GM04504 (cell line): Measurements from ENCODE around the gene SPHK1.

Source experiments
- DNase-seq: peaks from one replicate; pipeline ENCODE4 v3.0.0-alpha.2; 2012; ENCODE audit warnings: low read depth

SPHK1 gene

DNA sequence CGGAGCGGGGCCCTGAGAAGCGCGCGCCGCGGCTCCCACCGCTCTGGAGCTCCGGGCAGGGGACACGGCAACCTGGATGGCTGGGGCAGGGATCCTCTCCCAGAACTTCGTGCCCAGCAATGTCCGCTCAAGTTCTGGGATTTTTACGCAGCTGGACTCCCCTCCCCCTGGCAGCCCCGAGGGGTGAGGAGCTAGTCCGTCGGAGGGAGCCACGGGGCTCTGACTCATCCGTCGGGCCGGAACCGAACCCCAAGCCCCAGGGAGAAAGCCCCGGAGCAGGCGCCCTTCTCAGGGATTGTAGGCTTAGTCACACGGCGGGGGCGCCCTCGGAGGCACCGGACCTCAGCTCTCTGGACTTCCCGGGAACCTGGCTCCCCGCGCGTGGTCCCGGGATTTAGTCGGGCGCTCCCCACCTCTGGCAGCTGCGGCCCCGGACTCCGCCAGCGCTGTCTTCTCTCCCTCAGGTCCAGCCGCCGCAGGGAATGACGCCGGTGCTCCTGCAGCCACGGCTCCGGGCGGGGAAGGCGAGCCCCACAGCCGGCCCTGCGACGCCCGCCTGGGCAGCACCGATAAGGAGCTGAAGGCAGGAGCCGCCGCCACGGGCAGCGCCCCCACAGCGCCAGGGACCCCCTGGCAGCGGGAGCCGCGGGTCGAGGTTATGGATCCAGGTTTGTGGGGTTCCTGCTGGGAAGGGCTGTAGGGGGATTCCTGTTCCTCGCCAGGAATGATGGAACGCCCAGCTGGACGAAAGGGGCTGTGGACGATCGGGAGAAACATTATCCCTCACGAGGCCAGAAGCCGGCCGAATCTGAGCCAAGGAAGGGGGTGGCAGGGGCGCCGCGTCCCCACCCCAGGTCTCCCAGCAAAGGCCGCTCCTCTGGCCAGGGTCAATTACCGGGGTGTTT, 830 bp downstream of the SPHK1 start:
- DNase-seq, result peak; percentile 53

DNA sequence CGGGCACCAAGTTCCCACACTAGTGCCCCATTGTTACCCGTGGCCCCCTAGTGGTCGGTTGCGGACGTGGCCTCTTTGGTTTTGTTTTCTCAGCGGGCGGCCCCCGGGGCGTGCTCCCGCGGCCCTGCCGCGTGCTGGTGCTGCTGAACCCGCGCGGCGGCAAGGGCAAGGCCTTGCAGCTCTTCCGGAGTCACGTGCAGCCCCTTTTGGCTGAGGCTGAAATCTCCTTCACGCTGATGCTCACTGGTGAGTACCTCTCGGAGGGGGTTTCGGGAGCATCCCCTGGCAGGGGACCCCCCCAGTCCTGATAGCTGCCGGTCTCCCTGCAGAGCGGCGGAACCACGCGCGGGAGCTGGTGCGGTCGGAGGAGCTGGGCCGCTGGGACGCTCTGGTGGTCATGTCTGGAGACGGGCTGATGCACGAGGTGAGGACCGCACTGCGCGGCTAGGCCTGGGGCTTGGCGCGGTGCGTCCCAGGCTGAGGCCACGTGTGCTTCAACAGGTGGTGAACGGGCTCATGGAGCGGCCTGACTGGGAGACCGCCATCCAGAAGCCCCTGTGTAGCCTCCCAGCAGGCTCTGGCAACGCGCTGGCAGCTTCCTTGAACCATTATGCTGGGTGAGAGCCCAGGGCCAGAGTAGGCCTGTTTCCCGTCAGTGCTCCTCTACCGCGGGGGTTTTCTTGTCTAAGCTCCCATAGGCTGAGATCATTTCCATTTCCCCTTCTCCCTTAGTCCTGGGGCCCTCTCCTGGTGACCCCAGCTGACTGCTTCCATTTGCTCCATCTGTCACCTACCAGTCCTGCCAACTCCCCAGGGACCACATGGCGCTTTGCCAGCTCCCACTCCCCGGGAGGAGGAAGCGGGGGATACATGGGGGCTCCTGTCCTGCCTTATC, 1.7 kb downstream of the SPHK1 start:
- DNase-seq, result peak; percentile 83

DNA sequence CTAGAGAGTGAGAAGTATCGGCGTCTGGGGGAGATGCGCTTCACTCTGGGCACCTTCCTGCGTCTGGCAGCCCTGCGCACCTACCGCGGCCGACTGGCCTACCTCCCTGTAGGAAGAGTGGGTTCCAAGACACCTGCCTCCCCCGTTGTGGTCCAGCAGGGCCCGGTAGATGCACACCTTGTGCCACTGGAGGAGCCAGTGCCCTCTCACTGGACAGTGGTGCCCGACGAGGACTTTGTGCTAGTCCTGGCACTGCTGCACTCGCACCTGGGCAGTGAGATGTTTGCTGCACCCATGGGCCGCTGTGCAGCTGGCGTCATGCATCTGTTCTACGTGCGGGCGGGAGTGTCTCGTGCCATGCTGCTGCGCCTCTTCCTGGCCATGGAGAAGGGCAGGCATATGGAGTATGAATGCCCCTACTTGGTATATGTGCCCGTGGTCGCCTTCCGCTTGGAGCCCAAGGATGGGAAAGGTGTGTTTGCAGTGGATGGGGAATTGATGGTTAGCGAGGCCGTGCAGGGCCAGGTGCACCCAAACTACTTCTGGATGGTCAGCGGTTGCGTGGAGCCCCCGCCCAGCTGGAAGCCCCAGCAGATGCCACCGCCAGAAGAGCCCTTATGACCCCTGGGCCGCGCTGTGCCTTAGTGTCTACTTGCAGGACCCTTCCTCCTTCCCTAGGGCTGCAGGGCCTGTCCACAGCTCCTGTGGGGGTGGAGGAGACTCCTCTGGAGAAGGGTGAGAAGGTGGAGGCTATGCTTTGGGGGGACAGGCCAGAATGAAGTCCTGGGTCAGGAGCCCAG, 2.8 kb downstream of the SPHK1 start:
- no peak for DNase-seq

DNA sequence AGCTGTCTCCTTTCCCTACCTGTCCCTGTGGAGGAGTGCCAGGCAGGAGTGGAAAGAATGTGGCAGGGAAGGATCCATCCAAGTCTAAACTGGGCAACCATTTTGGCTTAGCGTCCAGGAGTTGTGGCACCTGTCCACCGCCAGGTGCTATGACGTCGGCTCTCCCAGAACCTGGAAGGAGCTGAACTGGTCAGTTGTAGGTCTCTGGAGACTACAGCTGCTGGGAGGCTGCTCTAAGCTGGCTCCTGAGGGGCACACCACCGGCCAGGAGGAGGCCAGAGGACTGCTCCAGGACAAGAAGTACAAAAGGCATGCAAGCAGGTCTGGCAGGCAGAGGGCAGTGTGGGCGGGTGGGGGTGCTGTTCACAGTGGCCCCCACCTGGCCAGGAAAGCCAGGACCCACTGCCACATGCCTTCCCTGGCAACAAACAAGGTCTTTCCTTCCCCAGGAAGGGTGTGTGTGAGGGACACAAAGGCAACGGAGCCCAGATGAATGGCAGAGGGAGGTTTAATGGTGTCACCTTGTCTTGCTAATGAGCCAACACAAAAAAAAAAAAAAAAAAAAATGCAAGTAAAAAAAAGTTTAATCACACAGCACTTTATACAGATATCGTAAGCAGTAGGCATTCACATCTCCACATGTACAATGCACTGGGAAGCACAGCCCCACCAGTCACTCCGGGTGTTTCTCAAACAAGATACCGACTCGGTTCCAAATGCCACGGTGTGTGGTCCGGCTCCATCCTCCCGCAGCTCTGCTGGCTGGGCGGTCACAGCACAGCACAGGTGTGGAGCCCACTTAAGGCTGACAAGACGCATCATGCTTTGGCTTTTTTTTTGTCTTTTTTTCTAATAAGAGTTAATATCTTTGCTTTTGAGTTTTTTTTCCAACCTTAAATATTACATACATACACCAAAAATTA, 4.8 kb downstream of the SPHK1 start:
- no peak for DNase-seq

DNA sequence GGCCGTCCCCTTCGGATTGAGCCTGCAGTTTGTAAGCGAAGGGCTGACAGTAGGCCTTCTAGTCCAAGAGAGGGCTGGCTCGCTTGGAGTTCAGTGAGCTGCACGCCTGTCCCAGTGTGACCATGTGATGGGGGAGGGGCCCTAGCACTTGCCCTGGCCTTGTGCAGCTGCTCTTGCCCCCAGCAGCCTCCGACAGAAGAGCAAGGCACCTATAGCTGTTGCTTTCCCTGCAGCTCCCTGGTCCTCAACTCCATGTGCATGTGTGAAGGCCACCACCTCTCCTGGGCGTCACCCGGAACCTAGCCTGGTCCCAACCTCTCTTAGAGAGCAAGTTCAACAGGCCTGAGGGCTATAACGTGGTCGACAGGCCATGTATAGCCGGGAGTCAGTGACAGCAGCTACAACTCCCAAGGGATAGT, 5.6 kb downstream of the SPHK1 start:
- no peak for DNase-seq

DNA sequence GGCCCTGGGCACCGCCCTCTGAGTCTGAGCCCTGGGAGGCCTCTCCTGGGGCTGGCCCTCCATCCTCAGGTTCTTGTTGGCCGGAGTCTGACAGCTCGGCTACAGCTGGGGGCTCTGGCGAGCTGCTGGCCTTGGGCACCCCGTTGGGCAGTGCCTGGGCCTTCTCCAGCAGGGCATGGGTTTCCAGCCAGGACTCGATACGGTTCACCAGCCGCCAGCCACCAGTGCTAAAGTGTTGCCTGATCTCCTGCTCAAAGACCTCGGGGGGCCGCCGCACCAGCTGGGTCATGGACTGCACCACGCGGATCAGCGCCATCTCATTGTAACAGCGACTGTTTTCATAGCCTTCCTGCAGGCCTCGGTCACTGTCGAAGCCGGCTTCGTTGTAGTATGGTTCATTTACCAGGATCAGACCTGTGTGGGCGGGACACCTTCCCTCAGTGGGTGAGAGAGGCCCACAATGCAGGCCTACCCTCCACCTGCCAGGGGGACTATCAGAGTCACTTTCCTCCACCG, 6.8 kb downstream of the SPHK1 start:
- no peak for DNase-seq

DNA sequence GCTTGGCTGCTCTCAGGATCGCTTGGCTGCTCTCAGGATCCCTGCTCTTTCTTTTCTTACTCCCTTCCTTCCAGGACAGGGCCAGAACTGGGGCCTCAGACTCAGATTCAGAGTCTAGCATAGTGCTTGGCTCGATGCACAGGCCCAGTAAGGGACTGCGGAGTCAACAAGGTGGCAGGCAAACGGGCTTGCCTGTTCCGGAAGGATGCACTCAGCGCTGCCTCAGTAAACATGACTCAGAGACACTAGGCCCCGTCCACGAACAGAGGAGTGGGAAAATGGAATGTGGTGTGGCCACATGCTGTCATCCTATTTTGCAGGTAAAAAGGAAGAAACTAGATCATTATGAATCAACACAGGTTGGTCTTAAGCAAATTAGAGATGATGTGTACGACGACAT, 9.8 kb downstream of the SPHK1 start:
- no peak for DNase-seq

DNA sequence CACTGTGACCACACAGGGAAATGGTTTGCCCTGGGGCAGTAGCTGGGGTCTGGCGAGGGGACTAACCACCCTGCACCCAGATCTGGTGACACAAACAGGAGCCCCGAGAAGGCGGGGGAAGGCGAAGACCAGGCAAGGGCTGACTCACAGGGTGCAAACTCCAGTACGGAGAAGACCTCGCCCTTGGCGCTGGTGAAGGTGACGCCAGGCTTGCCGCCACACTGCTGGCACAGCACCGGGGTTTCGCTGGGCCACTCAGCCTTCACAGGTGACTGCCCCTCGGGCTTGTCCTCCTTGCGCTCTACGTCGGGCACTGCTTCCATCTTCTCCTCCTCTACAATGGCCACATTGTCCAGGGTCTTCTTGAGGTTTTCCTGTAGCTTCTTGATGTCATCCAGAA, 11.6 kb downstream of the SPHK1 start:
- no peak for DNase-seq

DNA sequence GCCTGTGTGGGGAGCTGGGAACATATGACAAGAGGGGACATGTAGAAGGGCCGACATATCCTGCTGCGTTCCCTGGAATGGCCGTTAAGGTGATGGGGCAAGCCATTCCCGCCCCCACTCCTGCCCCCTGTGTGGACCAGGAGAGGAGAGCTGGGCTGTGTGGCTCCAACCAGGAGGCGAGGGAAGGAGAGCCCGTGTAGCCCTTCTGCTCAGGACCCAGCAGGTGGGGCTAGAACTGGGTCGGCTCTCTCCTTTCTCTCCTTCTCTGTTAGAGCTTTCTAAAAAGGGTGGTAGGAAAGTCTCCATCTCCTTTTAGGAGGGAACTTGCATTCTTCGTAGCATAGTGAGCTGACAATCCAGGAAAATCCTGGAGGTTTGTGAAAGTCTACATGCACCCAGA, 12.8 kb downstream of the SPHK1 start:
- DNase-seq, result no peak

DNA sequence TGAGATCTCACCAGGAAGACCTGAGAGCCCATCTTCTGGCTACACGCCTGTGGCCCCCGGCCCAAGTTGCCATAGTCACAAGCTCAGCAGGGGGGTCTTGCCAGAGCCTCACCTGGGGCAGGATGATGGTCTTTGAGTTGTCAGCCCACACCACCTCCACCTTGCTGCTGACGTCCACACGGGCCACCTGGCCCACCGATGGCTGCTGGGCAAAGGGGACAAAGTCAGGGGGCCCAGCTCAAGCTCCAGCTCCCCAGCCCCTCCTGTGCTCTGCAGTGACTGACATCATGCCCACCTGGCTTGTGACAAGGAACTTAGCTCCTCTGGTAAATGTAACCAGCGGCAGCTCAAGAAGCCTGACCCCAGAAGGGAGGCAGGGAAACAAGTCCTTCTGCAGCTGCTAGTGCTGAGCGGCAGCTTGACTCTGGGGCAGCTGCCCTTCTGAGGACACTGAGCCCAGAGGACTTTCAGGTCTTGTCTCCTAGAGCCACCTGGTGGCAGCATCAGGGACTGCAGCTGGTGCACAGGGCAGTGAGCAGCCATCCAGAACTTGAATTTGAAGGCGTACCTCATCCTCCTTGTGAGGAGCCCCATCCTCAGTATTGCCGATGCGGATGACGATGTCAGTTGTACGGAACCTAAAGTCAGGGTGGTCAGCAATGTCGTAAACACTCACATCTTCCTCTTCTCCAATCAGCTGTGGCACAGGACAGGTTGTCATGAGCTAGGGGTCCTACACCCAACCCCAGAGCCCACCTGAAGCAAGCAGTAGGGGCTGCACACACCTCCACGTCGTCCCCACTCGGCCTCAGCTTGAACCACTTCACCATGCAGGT, 13.5 kb downstream of the SPHK1 start:
- peak; percentile 70 for DNase-seq

DNA sequence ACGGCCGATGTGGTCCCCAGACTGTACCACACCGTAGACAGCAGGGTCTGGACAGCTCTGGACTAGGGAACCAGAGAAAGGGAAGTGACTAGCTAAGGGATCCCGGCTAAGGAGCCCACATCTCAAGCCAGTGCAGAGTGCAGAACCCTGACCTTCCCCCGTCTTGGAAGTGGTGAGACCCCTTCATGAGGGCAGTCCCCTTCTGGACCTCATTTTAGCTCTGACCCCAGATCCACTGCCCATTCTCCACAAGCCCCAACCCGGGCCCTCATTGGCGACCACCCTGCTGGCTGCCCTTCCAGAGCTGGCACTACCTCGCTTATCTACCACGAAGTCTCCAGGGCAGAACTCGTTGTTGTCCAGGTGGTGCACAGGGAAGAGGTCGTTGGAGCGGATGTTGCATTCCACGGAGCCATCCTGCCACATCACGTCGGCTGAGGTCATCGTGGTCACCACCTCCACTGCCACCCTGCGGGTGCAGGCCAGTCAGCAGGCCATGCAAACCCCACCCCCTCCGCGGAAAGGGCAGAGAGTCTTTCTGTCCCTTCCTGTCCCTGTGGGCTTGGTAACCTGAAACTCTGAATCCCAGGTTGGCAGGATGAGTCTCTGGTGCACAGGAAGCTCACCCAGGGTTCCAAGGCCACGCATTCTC, 14.2 kb downstream of the SPHK1 start:
- DNase-seq, result no peak

DNA sequence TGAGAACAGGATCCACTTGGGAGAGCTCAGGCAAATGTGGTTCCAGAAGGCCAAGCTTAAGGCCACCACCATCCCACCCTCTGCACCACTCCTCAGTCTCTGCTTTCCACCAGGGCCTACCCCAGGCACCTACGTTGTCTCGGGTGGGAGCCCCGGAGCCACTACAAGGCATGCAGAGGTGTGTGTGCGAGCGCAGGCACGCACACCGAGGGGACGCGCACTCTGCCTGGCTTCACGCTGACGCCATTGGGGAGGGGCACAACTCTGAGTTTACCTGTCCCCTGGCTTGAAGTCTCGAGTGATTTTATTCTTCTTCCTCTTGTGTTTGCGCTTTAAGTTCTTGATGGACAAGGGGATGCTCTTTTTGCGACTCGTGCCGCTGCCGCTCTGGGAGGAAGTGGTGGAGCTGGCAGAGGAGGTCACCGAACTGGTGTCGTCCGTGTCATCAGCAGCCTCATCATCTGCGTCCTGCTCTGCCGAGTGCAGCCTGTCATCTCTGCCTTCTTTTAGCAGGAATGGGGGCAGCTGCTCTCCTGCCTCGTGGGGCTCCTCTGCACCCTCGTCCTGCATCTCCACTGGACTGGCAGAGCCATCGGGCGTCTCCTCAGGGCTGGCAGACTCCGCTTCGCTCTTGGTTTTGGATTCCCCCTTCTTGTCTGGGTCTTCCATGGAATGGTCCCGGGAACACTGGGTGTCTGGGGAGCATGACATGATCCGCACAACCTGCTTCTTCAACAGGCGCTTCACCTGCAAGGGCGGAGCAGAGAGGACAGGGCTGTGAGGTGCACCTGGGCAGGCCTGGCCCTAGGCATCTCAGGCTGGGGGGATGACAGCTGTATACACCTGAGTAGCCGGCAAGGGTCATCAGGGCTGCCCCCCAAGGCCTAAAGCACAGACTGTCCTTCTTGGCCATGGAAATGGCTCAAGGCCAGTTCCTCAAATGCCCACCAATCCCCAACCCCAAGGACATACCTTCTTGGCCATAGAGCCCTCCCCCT, 15.1 kb downstream of the SPHK1 start:
- DNase-seq, result no peak

DNA sequence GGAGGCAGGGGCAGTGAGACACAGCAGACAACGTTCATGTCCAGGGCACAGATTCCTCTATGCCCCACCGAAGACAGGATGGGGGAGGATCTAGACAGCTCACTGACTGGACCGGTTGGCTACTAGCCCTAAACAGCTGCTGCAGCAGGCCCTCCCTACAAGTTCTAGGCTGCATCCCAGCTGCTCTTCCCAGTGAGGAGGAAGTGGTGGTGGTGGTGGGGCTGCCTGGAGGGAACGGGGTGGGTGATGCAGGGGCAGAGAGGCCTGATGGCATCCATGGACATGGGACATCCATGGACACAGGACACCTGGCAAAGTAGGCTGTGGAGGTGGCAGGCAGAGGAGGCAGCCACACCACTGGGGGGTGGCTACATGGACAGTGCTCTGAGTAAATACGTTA, 18.3 kb downstream of the SPHK1 start:
- DNase-seq, result no peak

DNA sequence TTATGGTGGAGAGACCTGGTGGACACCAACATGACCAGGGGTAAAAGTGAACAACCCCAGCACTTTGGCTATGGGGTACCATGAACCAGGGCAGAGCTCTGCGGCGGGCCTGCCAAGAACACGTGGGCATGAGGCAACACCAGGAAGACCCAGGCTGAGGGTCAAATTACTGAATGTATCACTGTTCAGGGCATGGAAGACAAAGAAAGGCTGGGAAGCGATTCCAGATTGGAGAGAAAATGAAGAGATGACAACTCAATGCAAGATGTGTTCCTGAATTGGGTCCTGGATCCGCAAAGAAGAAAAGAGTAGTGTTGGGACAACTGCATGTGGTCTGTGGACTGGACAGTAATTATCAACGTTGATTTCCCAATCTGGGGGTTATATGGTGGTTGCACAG, 19.8 kb downstream of the SPHK1 start:
- DNase-seq, result no peak

DNA sequence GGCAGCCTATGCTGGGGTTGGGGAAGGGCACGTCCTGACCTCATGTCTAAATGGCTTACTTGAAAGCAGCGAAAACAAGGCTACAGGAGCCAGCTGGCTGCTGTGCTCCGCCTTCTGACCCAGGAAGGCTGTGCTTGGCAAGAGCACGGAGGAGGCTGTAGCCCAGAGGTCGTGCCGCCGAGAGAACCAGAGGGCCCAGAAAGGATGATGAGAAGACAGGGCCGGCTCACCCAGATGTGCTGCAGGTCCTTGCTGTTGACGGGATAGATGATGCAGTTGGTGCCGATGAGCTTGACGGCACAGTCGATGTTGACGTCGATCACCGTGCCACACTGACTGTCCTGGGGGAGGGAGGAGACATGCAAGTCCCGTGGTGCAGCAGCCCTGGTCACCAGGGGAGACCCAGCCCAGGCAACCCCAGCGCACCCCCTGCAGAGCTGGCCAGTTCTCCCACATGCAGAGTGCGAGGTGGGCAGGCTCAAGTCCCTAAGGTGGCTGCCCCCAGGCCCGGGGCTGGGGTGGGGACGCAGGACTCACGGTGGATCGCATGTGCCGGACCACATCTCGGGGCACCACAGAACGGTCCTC, 20.7 kb downstream of the SPHK1 start:
- DNase-seq, result no peak

DNA sequence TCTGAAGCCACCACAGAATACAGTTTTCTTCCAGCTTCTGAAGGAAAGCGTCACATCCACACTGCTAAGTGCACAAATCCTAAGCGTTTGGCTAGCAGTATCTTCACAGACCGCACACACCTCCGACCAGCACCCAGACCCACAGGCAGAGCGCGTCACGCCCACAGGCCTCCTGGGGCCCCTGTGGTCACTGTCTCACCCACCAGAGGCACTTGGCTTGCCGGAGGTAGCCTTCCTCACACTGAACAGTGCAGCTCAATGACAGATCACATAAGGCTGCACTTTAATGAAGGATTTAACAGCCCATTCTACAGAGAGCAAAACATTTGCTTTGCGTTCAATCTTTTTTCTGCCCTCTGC, 21.2 kb downstream of the SPHK1 start:
- DNase-seq, result no peak

DNA sequence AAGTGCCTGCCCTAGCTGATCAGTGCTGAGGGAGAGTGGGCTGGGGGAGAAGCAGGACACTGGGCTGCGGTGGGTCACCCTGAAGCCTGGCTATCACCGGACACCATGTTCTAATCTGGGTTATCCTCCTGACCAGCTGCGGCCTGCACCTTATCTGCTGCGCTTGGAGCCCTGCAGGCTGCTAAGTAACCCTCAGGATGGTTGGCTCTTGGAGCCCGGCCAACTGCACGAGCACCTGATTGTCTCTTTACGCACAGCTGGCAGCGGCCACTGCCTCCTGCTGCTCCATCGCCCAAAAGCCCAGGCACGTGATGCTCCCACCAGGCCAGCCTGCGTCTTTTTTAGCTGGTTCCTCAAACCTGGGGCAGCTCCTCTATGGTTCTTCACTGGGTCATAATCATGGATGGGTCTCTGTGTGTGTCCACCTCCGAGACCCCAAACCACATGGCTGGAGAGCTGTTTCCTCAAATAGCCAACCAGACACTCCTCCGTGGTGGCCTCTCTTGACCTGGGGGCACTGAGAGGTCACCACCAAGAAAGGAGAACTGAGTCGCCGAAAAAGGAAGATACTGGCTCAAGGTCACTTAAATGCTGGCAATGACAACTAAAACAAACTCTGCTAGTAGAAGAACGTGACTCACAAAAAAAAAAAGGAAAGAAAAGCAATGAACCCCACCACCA, 21.7 kb downstream of the SPHK1 start:
- DNase-seq, result no peak
